ENCODE results near the gene C2orf76.

DNA sequence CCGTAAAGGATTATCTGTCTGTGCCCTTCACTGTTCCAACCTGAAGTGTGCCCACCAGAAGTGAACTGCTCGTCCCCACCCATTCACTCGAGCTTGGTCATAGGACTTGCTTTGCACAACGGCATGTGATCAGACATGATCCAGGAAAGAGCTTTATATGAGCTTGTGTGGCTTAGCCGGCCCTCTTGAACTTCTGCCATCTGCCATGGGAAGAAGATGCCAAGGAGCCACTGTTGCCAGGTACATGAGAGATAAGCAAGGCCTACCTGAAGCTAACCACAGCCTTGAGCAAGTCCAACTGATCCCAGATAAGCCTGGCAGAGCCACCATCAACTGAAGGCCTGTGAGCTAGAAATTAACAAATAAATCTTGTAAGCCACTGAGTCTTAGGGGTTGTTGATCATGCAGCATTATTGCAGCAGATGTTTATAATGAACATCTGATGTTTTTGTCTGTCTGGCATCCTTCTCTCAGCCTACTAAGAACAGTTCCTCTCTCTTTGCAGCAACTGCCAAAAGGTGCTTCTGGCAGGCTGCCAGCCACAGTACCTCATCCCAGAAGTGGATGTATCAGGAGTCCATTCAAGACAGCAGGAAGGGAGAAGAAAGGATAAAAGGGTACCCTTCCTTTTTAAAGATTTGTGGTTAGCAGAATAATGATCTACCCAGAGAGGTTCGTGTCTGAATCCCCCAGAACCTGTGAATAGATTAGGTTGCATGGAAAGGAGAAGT, 16.9 kb upstream of the C2orf76 start:
- TF ChIP-seq, protein P1, sequence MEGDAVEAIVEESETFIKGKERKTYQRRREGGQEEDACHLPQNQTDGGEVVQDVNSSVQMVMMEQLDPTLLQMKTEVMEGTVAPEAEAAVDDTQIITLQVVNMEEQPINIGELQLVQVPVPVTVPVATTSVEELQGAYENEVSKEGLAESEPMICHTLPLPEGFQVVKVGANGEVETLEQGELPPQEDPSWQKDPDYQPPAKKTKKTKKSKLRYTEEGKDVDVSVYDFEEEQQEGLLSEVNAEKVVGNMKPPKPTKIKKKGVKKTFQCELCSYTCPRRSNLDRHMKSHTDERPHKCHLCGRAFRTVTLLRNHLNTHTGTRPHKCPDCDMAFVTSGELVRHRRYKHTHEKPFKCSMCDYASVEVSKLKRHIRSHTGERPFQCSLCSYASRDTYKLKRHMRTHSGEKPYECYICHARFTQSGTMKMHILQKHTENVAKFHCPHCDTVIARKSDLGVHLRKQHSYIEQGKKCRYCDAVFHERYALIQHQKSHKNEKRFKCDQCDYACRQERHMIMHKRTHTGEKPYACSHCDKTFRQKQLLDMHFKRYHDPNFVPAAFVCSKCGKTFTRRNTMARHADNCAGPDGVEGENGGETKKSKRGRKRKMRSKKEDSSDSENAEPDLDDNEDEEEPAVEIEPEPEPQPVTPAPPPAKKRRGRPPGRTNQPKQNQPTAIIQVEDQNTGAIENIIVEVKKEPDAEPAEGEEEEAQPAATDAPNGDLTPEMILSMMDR (IDR thresholded peaks at IDR 0.05) = no peak
- no peak for TF ChIP-seq POLR2A (IDR thresholded peaks at IDR 0.05)
- no peak for TF ChIP-seq POLR2AphosphoS5 (IDR thresholded peaks at IDR 0.05)
- TF ChIP-seq EP300 (IDR thresholded peaks at IDR 0.05; ENCODE audit: low read depth) = no peak
